Fibroblast of villous mesenchyme (primary cell): ENCODE data around the gene GBX2. TPM values are rescaled to one million over a fixed set of nuclear protein-coding genes. Genes with fewer than 3 reads are reported as not detected.

Experiments used
- DNase-seq: peaks from one replicate; pipeline ENCODE4 v3.0.0-alpha.2; 2010; ENCODE audit warnings: low read depth
- H3K4me3 ChIP-seq: 2 replicates; pipeline ENCODE4 v1.5.1; 2011; ENCODE audit warnings: low read depth, mild to moderate bottlenecking, low read length
- total RNA-seq: library from RNA; depleted of rRNA; stranded (reverse); fragments of >200 nt; gene quantifications from 2 replicates; pipeline ENCODE4 v1.2.3, GENCODE V29; 2012
- TF ChIP-seq, protein P1 (sequence below): IDR thresholded peaks from 2 replicates; pipeline ENCODE4 v1.5.1; 2012; ENCODE audit warnings: low read depth, mild to moderate bottlenecking, low read length; ENCODE audit not compliant: insufficient read depth

GBX2 gene
- total RNA-seq, 1 donor: not detected

DNA sequence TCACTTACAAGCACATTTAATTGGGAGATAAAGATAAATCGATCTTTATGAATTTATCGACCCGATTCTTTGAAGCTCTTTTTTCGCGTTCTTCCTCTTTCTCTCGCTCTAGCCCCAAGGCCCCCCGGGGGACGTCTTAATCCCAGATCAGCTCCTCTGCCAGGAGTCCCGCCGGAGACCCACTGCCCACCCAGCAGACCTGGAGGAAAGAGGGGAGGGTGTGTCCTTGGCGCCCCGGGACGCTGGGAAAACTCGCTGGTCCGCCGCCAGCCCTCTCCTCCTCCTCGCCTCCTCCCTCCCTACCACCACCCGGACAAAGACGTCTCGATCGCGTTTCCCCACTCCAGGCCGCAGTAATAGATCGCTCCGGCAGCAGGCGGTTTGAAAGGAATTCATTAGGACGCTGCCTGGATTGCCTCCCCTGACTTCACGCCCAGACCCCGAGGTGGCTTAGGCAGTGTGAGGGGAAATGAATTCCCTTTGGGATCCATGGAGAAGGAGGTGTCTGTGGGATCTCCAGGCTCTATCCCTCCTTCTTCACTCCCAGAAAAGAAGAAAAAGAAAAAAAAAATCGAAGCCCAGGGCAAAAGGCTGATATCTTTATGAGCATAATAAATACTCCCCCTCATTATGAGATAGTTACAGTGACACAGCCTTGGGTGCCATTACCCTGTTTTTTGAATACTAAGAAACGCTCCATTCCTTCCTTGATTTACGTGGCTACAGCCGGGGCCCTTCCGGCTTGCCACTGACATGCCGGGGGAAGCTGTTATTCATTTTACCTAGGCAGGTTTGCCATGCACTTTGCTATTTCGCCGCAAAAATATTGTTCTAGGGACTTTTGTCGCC is 1.8 kb upstream of the GBX2 start:
- TF ChIP-seq, protein P1, sequence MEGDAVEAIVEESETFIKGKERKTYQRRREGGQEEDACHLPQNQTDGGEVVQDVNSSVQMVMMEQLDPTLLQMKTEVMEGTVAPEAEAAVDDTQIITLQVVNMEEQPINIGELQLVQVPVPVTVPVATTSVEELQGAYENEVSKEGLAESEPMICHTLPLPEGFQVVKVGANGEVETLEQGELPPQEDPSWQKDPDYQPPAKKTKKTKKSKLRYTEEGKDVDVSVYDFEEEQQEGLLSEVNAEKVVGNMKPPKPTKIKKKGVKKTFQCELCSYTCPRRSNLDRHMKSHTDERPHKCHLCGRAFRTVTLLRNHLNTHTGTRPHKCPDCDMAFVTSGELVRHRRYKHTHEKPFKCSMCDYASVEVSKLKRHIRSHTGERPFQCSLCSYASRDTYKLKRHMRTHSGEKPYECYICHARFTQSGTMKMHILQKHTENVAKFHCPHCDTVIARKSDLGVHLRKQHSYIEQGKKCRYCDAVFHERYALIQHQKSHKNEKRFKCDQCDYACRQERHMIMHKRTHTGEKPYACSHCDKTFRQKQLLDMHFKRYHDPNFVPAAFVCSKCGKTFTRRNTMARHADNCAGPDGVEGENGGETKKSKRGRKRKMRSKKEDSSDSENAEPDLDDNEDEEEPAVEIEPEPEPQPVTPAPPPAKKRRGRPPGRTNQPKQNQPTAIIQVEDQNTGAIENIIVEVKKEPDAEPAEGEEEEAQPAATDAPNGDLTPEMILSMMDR: no peak
- DNase-seq: no peak
- no peak overlapping the region for H3K4me3 ChIP-seq

DNA sequence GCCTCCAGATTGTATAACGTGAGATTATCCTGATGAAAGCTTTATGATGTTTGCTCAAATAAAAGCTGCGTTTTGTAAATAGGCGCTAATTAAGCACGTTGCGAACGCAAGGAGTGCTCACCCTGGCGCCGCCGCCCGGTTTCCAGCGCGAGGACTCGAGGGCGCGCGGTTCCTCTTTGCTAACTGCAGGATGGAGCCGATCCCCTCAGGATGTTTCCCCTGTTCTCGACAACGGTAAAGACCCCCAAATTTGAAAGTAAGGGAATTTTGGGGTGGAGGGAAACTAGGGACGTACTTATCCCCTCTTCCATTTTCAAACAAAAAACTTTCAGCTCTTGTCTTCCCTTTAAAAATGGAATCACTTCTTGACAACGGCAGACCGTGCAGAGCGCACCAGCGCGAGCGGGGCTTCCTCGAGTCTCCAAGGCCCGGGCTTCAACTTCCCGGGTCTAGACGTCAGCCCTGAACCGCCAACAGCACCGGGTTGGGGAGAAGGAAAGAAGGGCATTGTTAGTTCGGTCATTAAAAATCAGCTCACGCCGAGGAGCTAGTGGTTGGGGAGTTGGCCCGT is 1.1 kb upstream of the GBX2 start:
- no peak for DNase-seq
- peak overlapping the region; percentile 46 for H3K4me3 ChIP-seq
- TF ChIP-seq, protein P1: no peak

- DNase-seq: peak; percentile 59
- peak overlapping the region; percentile 63 for H3K4me3 ChIP-seq
- TF ChIP-seq, protein P1: peak; percentile 27
Observed at GRCh38 chr2:236167297-236168109, 683 bp downstream of the GBX2 start.

GRCh38 chr2:236166796-236167296 is 1.3 kb downstream of the GBX2 start:
- H3K4me3 ChIP-seq: peak overlapping the region; percentile 63

DNA sequence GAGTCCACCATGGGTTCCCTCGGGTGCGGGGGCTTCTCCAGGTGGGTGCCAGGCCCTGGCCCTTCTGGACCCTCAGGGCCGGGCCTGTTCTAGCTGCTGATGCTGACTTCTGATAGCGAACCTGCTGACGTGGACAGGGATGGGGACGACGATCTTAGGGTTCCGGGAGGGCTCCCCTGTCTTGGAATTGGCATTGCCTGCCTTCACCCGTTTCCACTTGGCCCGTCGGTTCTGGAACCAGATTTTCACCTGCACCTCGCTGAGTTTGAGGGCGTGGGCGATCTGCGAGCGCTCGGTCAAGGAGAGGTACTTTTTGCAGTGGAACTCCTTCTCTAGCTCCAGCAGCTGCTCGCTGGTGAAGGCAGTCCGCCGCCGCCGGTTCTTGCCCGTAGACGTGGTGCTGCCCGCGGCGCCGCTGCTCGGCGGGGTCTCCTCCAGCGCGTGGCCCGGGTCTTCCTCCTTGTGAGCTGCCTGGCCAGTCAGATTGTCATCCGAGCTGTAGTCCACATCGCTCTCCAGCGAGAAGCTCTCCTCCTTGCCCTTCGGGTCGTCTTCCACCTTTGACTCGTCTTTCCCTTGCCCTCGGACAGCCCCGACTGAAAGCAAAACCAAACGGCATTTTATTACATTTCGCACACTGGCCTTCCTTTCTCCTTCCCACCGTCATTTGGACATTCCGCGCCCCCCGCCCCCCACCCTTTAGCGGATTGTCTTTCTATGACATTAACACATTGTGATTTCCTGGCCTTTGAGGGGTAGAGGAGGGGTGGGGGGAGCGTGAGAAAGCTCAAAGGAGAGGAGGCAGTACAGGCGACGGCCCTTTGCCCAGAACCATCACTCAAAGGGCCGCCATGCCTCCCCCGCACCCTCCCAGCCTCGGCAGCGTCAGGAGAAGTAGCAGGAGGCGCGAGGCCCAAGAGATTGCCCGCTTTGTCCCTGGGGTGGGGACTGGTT is 2.1 kb downstream of the GBX2 start:
- TF ChIP-seq, protein P1: no peak
- peak; percentile 18 for DNase-seq
- peak overlapping the region; percentile 63 for H3K4me3 ChIP-seq

More at GRCh38 chr2:236166796-236167296, 1.3 kb downstream of the GBX2 start:
- no peak for DNase-seq
- TF ChIP-seq, protein P1: no peak
